Measurements from ENCODE around the gene LEF1.

LEF1 gene

GRCh38 chr4:108010167-108010566 lies 158.6 kb downstream of the LEF1 start:
- H3K36me3 ChIP-seq: peaks cover 85% of the 10 kb centered on the region
- H3K4me3 ChIP-seq: no peak overlapping the region
- no peak overlapping the region for H3K27ac ChIP-seq
- no peak overlapping the region for H3K9ac ChIP-seq
- TF ChIP-seq Cebpa-rat (IDR thresholded peaks at IDR 0.05): no peak
- no peak overlapping the region for H3K4me2 ChIP-seq
- no peaks in the 10 kb centered on the region for H3K4me1 ChIP-seq
- H3K9me3 ChIP-seq: peaks cover 23% of the 10 kb centered on the region
- H4K20me1 ChIP-seq: peaks cover 4% of the 10 kb centered on the region; the same call in 1 of the 2 replicates
- H3K27me3 ChIP-seq: no peaks in the 10 kb centered on the region

DNA sequence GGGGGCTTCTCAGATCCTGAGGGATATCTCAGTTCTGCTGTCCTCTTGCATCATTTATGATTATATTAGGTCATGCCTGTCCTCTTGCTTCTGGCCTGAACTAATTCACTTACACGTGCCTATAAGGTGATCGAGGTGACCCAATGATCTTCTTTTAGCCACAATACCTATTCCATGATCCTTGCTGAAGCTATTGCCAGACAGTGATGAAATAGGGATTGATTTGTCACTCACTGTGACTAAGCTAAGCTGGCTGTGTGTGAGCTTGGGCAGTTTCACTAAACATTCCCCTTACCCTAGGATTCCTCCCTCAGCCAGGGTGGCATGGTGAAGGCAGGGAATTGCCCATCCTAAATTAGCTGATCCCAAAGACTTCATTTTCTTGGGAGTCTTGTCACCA lies 160.0 kb downstream of the LEF1 start:
- Histone ChIP-seq H3K4me1 (peaks cover 10% of the 10 kb centered on the region), H3K27me3 (no peaks in the 10 kb centered on the region)

GRCh38 chr4:108007984-108008383 lies 160.7 kb downstream of the LEF1 start:
- H3K27ac ChIP-seq: no peak overlapping the region
- H3K4me1 ChIP-seq: peaks cover 17% of the 10 kb centered on the region
- no peaks in the 10 kb centered on the region for H3K27me3 ChIP-seq
- H4K20me1 ChIP-seq: peaks cover 4% of the 10 kb centered on the region; the same call in 1 of the 2 replicates
- H3K9me3 ChIP-seq: peaks cover 23% of the 10 kb centered on the region
- TF ChIP-seq Cebpa-rat (IDR thresholded peaks at IDR 0.05): no peak
- H3K9ac ChIP-seq: no peak overlapping the region
- H3K36me3 ChIP-seq: peaks cover 69% of the 10 kb centered on the region
- H3K4me2 ChIP-seq: no peak overlapping the region
- H3K4me3 ChIP-seq: no peak overlapping the region

More for the DNA sequence above, 160.0 kb downstream of the LEF1 start:
- H3K9ac ChIP-seq: no peak overlapping the region
- H3K36me3 ChIP-seq: peaks cover 70% of the 10 kb centered on the region
- no peak overlapping the region for H3K4me3 ChIP-seq
- H3K9me3 ChIP-seq: peaks cover 23% of the 10 kb centered on the region
- H3K4me2 ChIP-seq: no peak overlapping the region
- H4K20me1 ChIP-seq: peaks cover 4% of the 10 kb centered on the region; the same call in 1 of the 2 replicates
- no peak overlapping the region for H3K27ac ChIP-seq
- TF ChIP-seq Cebpa-rat (IDR thresholded peaks at IDR 0.05): no peak

GRCh38 chr4:108006361-108006760 lies 162.4 kb downstream of the LEF1 start:
- Histone ChIP-seq H3K36me3 (peaks cover 68% of the 10 kb centered on the region), H3K4me3 (no peak overlapping the region), H3K9me3 (peaks cover 30% of the 10 kb centered on the region), H3K9ac (no peak overlapping the region), H4K20me1 (peaks cover 4% of the 10 kb centered on the region; the same call in 1 of the 2 replicates), H3K4me1 (peaks cover 25% of the 10 kb centered on the region), H3K27ac (no peak overlapping the region), H3K4me2 (no peak overlapping the region), H3K27me3 (no peaks in the 10 kb centered on the region)
- no peak for TF ChIP-seq Cebpa-rat (IDR thresholded peaks at IDR 0.05)

DNA sequence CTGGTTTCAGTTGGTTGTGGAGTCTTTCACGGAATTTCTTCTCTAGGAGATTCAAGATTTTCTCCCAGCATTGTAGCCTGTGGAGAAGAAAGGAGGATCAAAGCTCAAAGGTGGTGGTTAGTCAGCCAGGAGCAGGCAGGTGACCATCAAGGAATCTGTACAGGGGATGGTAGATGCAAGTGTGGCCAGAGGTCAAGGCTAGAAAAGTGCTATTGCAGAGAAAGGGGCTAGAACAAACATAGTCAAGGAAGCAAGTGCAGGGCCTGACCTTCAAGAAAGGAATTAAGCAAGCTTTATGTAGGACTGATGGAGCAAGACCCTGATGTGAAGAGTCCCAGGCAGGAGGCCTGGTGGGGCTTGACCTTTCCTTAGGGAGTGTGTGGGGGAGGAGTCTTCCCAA lies 162.9 kb downstream of the LEF1 start:
- no peak for TF ChIP-seq Cebpa-rat (IDR thresholded peaks at IDR 0.05)

GRCh38 chr4:108004646-108005045 lies 164.1 kb downstream of the LEF1 start:
- H3K27me3 ChIP-seq: no peaks in the 10 kb centered on the region
- peaks cover 33% of the 10 kb centered on the region for H3K9me3 ChIP-seq
- H3K9ac ChIP-seq: no peak overlapping the region
- H3K4me3 ChIP-seq: no peak overlapping the region
- no peak overlapping the region for H3K4me2 ChIP-seq
- H3K27ac ChIP-seq: no peak overlapping the region
- H4K20me1 ChIP-seq: peaks cover 4% of the 10 kb centered on the region; the same call in 1 of the 2 replicates
- TF ChIP-seq Cebpa-rat (IDR thresholded peaks at IDR 0.05): no peak
- peaks cover 67% of the 10 kb centered on the region for H3K36me3 ChIP-seq
- H3K4me1 ChIP-seq: peaks cover 28% of the 10 kb centered on the region

More for the DNA sequence above, 162.9 kb downstream of the LEF1 start:
- peaks cover 4% of the 10 kb centered on the region; the same call in 1 of the 2 replicates for H4K20me1 ChIP-seq
- H3K36me3 ChIP-seq: peaks cover 68% of the 10 kb centered on the region
- H3K4me3 ChIP-seq: no peak overlapping the region
- H3K9me3 ChIP-seq: peaks cover 29% of the 10 kb centered on the region
- no peak overlapping the region for H3K27ac ChIP-seq
- no peaks in the 10 kb centered on the region for H3K27me3 ChIP-seq
- H3K9ac ChIP-seq: no peak overlapping the region
- H3K4me2 ChIP-seq: no peak overlapping the region
- peaks cover 28% of the 10 kb centered on the region for H3K4me1 ChIP-seq

DNA sequence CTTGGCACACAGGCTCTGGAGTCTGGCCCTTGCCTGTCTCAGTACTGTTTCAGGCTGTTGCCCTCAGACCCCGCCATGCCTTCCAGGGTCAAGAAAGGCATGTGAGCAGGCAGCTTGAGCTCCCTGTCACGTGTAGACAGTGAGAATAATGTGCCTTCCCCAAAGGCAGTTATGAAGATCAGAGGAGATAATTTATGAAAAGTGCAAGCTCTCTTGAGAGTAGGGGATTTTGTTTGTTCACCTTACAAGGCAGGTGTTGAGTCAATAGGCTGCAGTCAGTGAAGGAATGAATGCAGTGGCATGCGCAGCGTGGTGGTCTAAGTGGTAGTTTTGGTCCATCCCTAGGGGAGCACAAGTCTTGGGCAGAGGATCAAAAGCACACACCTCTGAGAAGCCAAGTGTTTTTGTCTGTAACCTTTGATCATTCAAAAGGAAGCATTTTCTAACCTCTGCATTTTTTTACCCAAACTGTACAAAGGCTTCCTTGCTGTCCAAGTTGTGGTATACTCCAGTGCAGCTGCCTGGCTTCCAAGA lies 164.7 kb downstream of the LEF1 start:
- TF ChIP-seq Cebpa-rat (IDR thresholded peaks at IDR 0.05): no peak
- H3K4me1 ChIP-seq: peaks cover 28% of the 10 kb centered on the region
- peaks cover 67% of the 10 kb centered on the region for H3K36me3 ChIP-seq
- no peak overlapping the region for H3K9ac ChIP-seq
- H3K27me3 ChIP-seq: no peaks in the 10 kb centered on the region
- H3K4me2 ChIP-seq: peak overlapping the region; percentile 56
- no peak overlapping the region for H3K27ac ChIP-seq
- H3K4me3 ChIP-seq: no peak overlapping the region
- peaks cover 4% of the 10 kb centered on the region; the same call in 1 of the 2 replicates for H4K20me1 ChIP-seq
- H3K9me3 ChIP-seq: peaks cover 29% of the 10 kb centered on the region

GRCh38 chr4:108001540-108002135 lies 167.1 kb downstream of the LEF1 start:
- H3K27ac ChIP-seq: no peak overlapping the region
- H4K20me1 ChIP-seq: peaks cover 6% of the 10 kb centered on the region; the same call in 1 of the 2 replicates
- no peaks in the 10 kb centered on the region for H3K27me3 ChIP-seq
- H3K4me2 ChIP-seq: 0 out of 2 replicates have a peak overlapping the region, but pooled peaks have one; percentile 4
- peaks cover 23% of the 10 kb centered on the region for H3K9me3 ChIP-seq
- peaks cover 71% of the 10 kb centered on the region for H3K36me3 ChIP-seq
- no peak overlapping the region for H3K9ac ChIP-seq
- no peak overlapping the region for H3K4me3 ChIP-seq
- H3K4me1 ChIP-seq: peaks cover 52% of the 10 kb centered on the region
- no peak for TF ChIP-seq Cebpa-rat (IDR thresholded peaks at IDR 0.05)

DNA sequence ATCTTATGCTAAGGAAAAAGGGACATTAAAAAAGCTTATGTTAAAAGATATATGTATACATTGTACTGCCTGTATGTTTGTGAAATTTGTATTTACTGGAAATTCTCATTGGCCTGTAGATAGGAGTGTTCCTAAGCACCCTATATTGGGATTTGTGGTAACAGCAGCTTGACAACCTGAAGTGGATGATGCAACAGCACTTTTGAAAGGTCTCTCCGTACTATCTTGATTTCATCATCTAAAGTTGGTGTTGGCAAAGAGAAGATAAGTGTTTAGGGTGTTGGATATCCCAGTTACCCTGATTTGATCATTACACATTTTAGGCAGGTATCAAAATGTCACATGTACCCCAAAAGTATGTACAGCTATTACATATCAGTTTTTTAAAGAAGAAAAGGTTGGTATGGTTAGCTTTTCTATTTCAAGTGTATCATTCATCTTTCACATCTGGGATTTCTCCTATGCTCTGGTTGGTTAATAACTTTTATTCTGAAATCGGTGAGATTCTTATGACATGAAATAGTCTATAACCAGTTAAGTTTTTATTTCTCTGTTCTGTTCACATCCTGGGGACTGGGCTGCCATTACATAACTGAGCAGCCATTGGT lies 168.7 kb downstream of the LEF1 start:
- Histone ChIP-seq H4K20me1 (peaks cover 17% of the 10 kb centered on the region), H3K4me3 (no peak overlapping the region), H3K27ac (no peak overlapping the region), H3K4me2 (no peak overlapping the region), H3K36me3 (peaks cover 76% of the 10 kb centered on the region), H3K27me3 (no peaks in the 10 kb centered on the region), H3K4me1 (peaks cover 67% of the 10 kb centered on the region), H3K9ac (no peak overlapping the region), H3K9me3 (peaks cover 19% of the 10 kb centered on the region)
- no peak; the same call in 1 of the 2 replicates for TF ChIP-seq Cebpa-rat (IDR thresholded peaks at IDR 0.05)

GRCh38 chr4:107997794-107998193 lies 170.9 kb downstream of the LEF1 start:
- Histone ChIP-seq H3K27ac (peak overlapping the region; percentile 32), H3K9ac (peak overlapping the region; percentile 57; the same call in 1 of the 2 replicates), H3K9me3 (peaks cover 19% of the 10 kb centered on the region), H3K36me3 (peaks cover 76% of the 10 kb centered on the region), H3K4me2 (peak overlapping the region; percentile 85), H3K27me3 (no peaks in the 10 kb centered on the region), H4K20me1 (peaks cover 40% of the 10 kb centered on the region), H3K4me1 (peaks cover 72% of the 10 kb centered on the region), H3K4me3 (no peak overlapping the region)
- TF ChIP-seq Cebpa-rat (IDR thresholded peaks at IDR 0.05): no peak

All from BLaER1 (cell line).